Ovary (tissue), 3 donors: Measurements from ENCODE around the gene CABCOCO1.

Source experiments
- EP300 ChIP-seq: sonication (generic); formaldehyde crosslinking; IDR thresholded peaks from one replicate; pipeline ENCODE4 v1.6.1; 2017; ENCODE audit warnings: antibody characterized with exemption
- POLR2A ChIP-seq: fragments of 450-650 bp; IDR thresholded peaks from one replicate; pipeline ENCODE4 v1.6.1; 2017; ENCODE audit warnings: antibody characterized with exemption, mild to moderate bottlenecking, moderate library complexity
- TF ChIP-seq, protein P1 (sequence below), 3 donors: fragments of 450-650 bp in 2 of 3; fragments of 200-600 bp in 1 of 3; IDR thresholded peaks; one replicate each; pipeline versions ENCODE4 v1.5.1 to v1.8.0; 2016 to 2022; ENCODE audit warnings: antibody characterized with exemption in 3 of 3, mild to moderate bottlenecking in 1 of 3
- donor health status: DM: no; HTN: no; CAD: no.

DNA sequence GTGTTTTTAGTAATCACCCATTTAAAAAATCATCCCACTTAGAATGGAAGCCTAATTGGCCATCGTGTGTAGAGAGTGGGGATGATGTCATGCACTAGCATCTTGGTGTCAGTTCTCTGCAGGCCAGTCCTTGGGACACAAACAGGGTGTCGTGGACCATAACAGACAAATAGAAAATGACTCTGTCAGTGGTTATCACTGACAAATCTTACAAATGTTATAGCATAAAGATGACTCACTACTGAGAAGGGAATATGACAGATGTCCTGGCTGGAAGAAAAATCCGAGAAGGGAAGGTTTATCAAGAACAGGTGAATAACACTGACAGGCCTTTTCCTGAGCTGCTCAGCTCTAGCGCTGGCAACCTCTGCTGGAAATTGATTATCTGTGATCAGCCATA, 10.6 kb downstream of the CABCOCO1 start:
- TF ChIP-seq, protein P1, sequence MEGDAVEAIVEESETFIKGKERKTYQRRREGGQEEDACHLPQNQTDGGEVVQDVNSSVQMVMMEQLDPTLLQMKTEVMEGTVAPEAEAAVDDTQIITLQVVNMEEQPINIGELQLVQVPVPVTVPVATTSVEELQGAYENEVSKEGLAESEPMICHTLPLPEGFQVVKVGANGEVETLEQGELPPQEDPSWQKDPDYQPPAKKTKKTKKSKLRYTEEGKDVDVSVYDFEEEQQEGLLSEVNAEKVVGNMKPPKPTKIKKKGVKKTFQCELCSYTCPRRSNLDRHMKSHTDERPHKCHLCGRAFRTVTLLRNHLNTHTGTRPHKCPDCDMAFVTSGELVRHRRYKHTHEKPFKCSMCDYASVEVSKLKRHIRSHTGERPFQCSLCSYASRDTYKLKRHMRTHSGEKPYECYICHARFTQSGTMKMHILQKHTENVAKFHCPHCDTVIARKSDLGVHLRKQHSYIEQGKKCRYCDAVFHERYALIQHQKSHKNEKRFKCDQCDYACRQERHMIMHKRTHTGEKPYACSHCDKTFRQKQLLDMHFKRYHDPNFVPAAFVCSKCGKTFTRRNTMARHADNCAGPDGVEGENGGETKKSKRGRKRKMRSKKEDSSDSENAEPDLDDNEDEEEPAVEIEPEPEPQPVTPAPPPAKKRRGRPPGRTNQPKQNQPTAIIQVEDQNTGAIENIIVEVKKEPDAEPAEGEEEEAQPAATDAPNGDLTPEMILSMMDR (IDR thresholded peaks at IDR 0.05): no peak
- TF ChIP-seq POLR2A: no peak
- no peak for TF ChIP-seq EP300
